Measurements from ENCODE around the gene AAGAB. TPM values are rescaled to one million over a fixed set of nuclear protein-coding genes. Genes with fewer than 3 reads are reported as not detected.
"Not testable (repeated sequence)": the region's sequence is repeated elsewhere in the genome, so short reads cannot be mapped to it uniquely, and the experiment has no call there.

Gene AAGAB
- total RNA-seq, 2 donors from 2014 or later = 57.6 to 58.3 TPM

DNA sequence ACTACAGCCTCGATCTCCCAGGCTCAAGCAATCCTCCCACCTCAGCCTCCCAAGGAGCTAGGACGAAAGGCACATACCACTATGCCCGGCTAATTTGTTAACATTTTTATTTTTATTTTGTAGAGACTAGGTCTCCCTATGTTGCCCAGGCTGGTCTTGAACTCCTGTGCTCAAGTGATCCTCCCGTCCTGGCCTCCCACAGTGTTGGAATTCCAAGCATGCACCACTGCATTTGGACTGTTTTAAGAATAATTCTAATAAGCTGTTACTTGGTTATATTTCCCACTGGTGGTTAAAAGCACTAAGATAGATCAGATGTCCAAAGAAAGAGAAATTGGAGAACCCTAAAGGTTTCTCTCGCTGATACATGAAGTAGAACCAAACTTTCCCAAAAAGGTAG lies 3.1 kb downstream of the AAGAB start:
- Histone ChIP-seq H3K27ac (no peak overlapping the region), H3K4me1 (peaks cover 5% of the 10 kb centered on the region), H3K9me3 (no peaks in the 10 kb centered on the region), H3K27me3 (no peaks in the 10 kb centered on the region), H3K9ac (ENCODE audit: low read depth in 2 of 2, low read length in 2 of 2) (no peak overlapping the region), H3K36me3 (no peaks in the 10 kb centered on the region), H3K4me3 (no peak overlapping the region)
- TF ChIP-seq, protein P1, sequence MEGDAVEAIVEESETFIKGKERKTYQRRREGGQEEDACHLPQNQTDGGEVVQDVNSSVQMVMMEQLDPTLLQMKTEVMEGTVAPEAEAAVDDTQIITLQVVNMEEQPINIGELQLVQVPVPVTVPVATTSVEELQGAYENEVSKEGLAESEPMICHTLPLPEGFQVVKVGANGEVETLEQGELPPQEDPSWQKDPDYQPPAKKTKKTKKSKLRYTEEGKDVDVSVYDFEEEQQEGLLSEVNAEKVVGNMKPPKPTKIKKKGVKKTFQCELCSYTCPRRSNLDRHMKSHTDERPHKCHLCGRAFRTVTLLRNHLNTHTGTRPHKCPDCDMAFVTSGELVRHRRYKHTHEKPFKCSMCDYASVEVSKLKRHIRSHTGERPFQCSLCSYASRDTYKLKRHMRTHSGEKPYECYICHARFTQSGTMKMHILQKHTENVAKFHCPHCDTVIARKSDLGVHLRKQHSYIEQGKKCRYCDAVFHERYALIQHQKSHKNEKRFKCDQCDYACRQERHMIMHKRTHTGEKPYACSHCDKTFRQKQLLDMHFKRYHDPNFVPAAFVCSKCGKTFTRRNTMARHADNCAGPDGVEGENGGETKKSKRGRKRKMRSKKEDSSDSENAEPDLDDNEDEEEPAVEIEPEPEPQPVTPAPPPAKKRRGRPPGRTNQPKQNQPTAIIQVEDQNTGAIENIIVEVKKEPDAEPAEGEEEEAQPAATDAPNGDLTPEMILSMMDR (IDR thresholded peaks at IDR 0.05) = no peak
- DNase-seq = no peak
- intact Hi-C loops (cut with DNase I) = no loop called here

- no peak for DNase-seq
- Histone ChIP-seq H3K27ac (no peak overlapping the region), H3K9ac (ENCODE audit: low read depth in 2 of 2, low read length in 2 of 2) (no peak overlapping the region), H3K27me3 (no peaks in the 10 kb centered on the region), H3K4me1 (peaks cover 5% of the 10 kb centered on the region), H3K36me3 (no peaks in the 10 kb centered on the region), H3K9me3 (no peaks in the 10 kb centered on the region), H3K4me3 (no peak overlapping the region)
- TF ChIP-seq, protein P1 (IDR thresholded peaks at IDR 0.05) = no peak
- intact Hi-C loops (cut with DNase I) = no loop called here
These were observed 4.6 kb downstream of the AAGAB start for GRCh38 chr15:67249830-67250229.

DNA sequence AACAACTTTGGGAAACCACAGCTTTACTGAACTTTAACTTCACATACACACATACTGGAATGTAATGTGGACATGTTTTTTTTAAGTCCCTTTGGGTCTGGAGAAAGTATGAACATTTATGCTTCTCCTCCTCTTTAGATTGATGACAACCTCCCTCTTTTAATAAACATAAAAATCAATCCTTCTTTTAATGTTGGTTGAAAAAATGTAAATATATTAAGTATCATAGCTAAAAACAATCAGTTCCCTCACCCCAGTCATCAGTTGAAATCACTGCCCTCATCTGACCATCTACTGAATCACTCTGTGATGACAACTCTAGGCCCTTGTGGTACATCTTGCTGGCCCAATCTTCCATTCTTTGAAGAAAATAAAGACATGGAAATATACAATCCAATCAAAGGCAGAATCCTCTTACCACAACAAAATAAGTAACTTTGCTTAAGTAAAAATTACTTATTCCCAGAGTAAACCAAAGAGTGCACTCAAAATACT lies 6.4 kb downstream of the AAGAB start:
- peaks cover 5% of the 10 kb centered on the region for H3K4me1 ChIP-seq
- intact Hi-C loops (cut with DNase I) = no loop called here
- no peaks in the 10 kb centered on the region for H3K36me3 ChIP-seq
- no peak overlapping the region for H3K4me3 ChIP-seq
- H3K9me3 ChIP-seq = no peaks in the 10 kb centered on the region
- no peak overlapping the region for H3K27ac ChIP-seq
- H3K27me3 ChIP-seq = no peaks in the 10 kb centered on the region
- no peak overlapping the region for H3K9ac ChIP-seq (ENCODE audit: low read depth in 2 of 2, low read length in 2 of 2)
- TF ChIP-seq, protein P1 (IDR thresholded peaks at IDR 0.05) = no peak
- no peak for DNase-seq

- H3K27ac ChIP-seq; H3K9ac ChIP-seq (ENCODE audit: low read depth in 2 of 2, low read length in 2 of 2); H3K4me3 ChIP-seq; H3K27me3 ChIP-seq; H3K9me3 ChIP-seq; H3K4me1 ChIP-seq; DNase-seq; H3K36me3 ChIP-seq; intact Hi-C loops (cut with DNase I): not testable (repeated sequence)
These were observed 7.9 kb downstream of the AAGAB start for GRCh38 chr15:67246606-67247005.

DNA sequence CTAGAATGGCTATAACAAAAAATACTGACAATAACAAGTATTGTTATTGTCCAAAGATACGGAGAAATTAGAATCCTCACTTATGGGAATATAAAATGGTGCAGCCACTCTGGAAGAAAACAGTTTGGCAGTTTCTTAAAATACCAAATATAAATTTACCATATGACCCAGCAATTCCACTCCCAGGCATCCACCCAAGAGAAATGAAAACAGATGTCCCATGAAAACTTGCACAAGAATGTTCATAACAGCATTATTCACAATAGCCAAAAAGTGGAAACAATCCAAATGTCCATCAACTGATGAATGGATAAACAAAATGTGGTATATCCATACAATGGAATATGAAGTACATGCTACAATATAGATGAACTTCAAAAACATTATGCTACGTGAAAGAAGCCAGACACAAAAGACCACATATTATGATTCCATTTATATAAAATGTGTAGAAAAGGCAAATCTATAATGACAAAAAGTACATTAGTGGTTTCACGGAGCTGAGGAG lies 9.4 kb downstream of the AAGAB start:
- TF ChIP-seq, protein P1 (IDR thresholded peaks at IDR 0.05) = no peak
- H3K36me3 ChIP-seq = no peaks in the 10 kb centered on the region
- no peaks in the 10 kb centered on the region for H3K9me3 ChIP-seq
- no peak overlapping the region for H3K4me3 ChIP-seq
- no peak overlapping the region for H3K9ac ChIP-seq (ENCODE audit: low read depth in 2 of 2, low read length in 2 of 2)
- H3K27me3 ChIP-seq = no peaks in the 10 kb centered on the region
- no peak overlapping the region for H3K27ac ChIP-seq
- DNase-seq = no peak
- intact Hi-C loops (cut with DNase I) = loop anchor here (5.0 kb wide), 1 partner anchor 57 kb away; no protein-coding TSS in a partner anchor
- H3K4me1 ChIP-seq = no peaks in the 10 kb centered on the region

DNA sequence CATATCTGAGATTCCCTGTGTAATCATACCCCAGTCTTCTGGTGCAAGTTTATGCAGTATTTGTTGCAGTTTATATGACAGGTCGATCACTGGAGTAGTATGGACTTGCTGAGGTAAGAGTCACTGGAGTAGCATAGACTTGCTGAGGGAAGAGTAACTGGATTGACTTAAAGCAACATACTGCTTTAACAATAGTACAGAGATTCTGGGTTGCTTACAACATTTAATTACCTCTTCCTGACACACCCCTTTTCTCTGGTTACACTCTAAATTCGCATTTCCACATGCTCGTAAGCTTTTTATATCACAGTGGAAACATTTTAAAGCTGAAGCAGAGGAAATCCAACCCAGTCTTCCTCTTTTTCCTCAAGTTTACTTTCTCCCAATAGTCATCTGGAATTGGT lies 11.8 kb downstream of the AAGAB start:
- no peaks in the 10 kb centered on the region for H3K27me3 ChIP-seq
- no peak for DNase-seq
- H3K9ac ChIP-seq (ENCODE audit: low read depth in 2 of 2, low read length in 2 of 2) = no peak overlapping the region
- no peak overlapping the region for H3K27ac ChIP-seq
- no peak overlapping the region for H3K4me3 ChIP-seq
- no peaks in the 10 kb centered on the region for H3K4me1 ChIP-seq
- TF ChIP-seq, protein P1 (IDR thresholded peaks at IDR 0.05) = no peak
- intact Hi-C loops (cut with DNase I) = loop anchor here (5.0 kb wide), 1 partner anchor 60 kb away; no protein-coding TSS in a partner anchor
- H3K9me3 ChIP-seq = no peaks in the 10 kb centered on the region
- no peaks in the 10 kb centered on the region for H3K36me3 ChIP-seq
